Activated B cell treated with CpG ODN at 0.5 μM for 24 hours (primary cell): ENCODE results near the gene HLCS. TPM values are rescaled to one million over a fixed set of nuclear protein-coding genes. Genes with fewer than 3 reads are reported as not detected.

Experiments
- ATAC-seq: fragments of 200-7000 bp; cut with Tn5 transposase; one replicate; pipeline ENCODE4 v1.10.0; 2021; ENCODE audit warnings: low read depth, mild to moderate bottlenecking, moderate library complexity
- CTCF ChIA-PET: fragments of 350-600 bp; sonication (Branson Sonifier 250); formaldehyde crosslinking; loops from one replicate; lab custom pipeline; 2021; ENCODE audit warnings: antibody characterized with exemption; lab: Charles Lee
- POLR2A ChIA-PET: fragments of 350-600 bp; sonication (Branson Sonifier 250); formaldehyde crosslinking; loops from one replicate; lab custom pipeline; 2021; ENCODE audit warnings: antibody characterized with exemption; lab: Charles Lee
- DNase-seq: peaks from one replicate; pipeline ENCODE4 v3.0.0; 2022
- H3K27ac Mint-ChIP-seq: one replicate; pipeline ENCODE4 v1.8.0; 2020; ENCODE audit warnings: mixed read lengths
- H3K27me3 Mint-ChIP-seq: one replicate; pipeline ENCODE4 v1.8.0; 2021; ENCODE audit warnings: mixed read lengths
- H3K36me3 Mint-ChIP-seq: one replicate; pipeline ENCODE4 v1.8.0; 2021; ENCODE audit warnings: low read depth, mixed read lengths
- H3K4me1 Mint-ChIP-seq: one replicate; pipeline ENCODE4 v1.8.0; 2021; ENCODE audit warnings: mixed read lengths
- H3K4me3 Mint-ChIP-seq: one replicate; pipeline ENCODE4 v1.8.0; 2020; ENCODE audit warnings: mild to moderate bottlenecking, mixed read lengths
- H3K9me3 Mint-ChIP-seq: one replicate; pipeline ENCODE4 v1.8.0; 2020; ENCODE audit warnings: mixed read lengths
- CTCF ChIP-seq: fragments of 200-600 bp; IDR thresholded peaks from one replicate; pipeline ENCODE4 v1.8.0; 2022; ENCODE audit warnings: antibody characterized with exemption, mild to moderate bottlenecking
- intact Hi-C: fragments of 100-400 bp; cut with micrococcal nuclease; formaldehyde crosslinking; loops from one replicate; pipeline ENCODE4 v1.15.1; 2024
- total RNA-seq: library from RNA; stranded (reverse); gene quantifications from 2 replicates; pipeline ENCODE4 v1.2.3, GENCODE V29; 2022

Gene HLCS
- total RNA-seq, 1 donor from 2014 or later: 10.6 TPM

GRCh38 chr21:36790616-36791015 lies 175.9 kb downstream of the HLCS start:
- POLR2A ChIA-PET: no interaction called here
- CTCF ChIA-PET: no interaction called here
- Mint-ChIP-seq H3K4me3 (no peak overlapping the region), H3K36me3 (peaks cover 5% of the 10 kb centered on the region), H3K27me3 (no peaks in the 10 kb centered on the region), H3K27ac (no peak overlapping the region), H3K4me1 (no peaks in the 10 kb centered on the region), H3K9me3 (peaks cover 2% of the 10 kb centered on the region)
- intact Hi-C loops: no loop called here
- ATAC-seq (no peak), DNase-seq (no peak)
- no peak for TF ChIP-seq CTCF

- TF ChIP-seq CTCF: no peak
- DNase-seq: no peak
- ChIA-PET CTCF (no interaction called here), POLR2A (no interaction called here)
- Mint-ChIP-seq H3K36me3 (peaks cover 5% of the 10 kb centered on the region), H3K4me3 (no peak overlapping the region), H3K27ac (no peak overlapping the region), H3K9me3 (peaks cover 2% of the 10 kb centered on the region), H3K27me3 (no peaks in the 10 kb centered on the region), H3K4me1 (no peaks in the 10 kb centered on the region)
- intact Hi-C loops: no loop called here
- ATAC-seq: no peak
These were observed 178.3 kb downstream of the HLCS start for GRCh38 chr21:36788120-36788638.

GRCh38 chr21:36786186-36786585 lies 180.3 kb downstream of the HLCS start:
- no peaks in the 10 kb centered on the region for H3K4me1 Mint-ChIP-seq
- H3K4me3 Mint-ChIP-seq: no peak overlapping the region
- no peak overlapping the region for H3K27ac Mint-ChIP-seq
- DNase-seq (no peak), ATAC-seq (no peak)
- intact Hi-C loops: no loop called here
- peaks cover 2% of the 10 kb centered on the region for H3K9me3 Mint-ChIP-seq
- CTCF ChIA-PET: no interaction called here
- POLR2A ChIA-PET: no interaction called here
- TF ChIP-seq CTCF: no peak
- no peaks in the 10 kb centered on the region for H3K27me3 Mint-ChIP-seq
- peaks cover 3% of the 10 kb centered on the region for H3K36me3 Mint-ChIP-seq

GRCh38 chr21:36785615-36786014 lies 180.9 kb downstream of the HLCS start:
- Mint-ChIP-seq H3K9me3 (peaks cover 2% of the 10 kb centered on the region), H3K4me1 (no peaks in the 10 kb centered on the region), H3K4me3 (no peak overlapping the region), H3K27ac (no peak overlapping the region), H3K27me3 (no peaks in the 10 kb centered on the region), H3K36me3 (no peaks in the 10 kb centered on the region)
- TF ChIP-seq CTCF: no peak
- intact Hi-C loops: no loop called here
- DNase-seq (no peak), ATAC-seq (no peak)
- ChIA-PET POLR2A (no interaction called here), CTCF (no interaction called here)

GRCh38 chr21:36784947-36785346 lies 181.5 kb downstream of the HLCS start:
- no peak for DNase-seq
- no peaks in the 10 kb centered on the region for H3K36me3 Mint-ChIP-seq
- H3K9me3 Mint-ChIP-seq: peaks cover 2% of the 10 kb centered on the region
- H3K4me3 Mint-ChIP-seq: no peak overlapping the region
- intact Hi-C loops: no loop called here
- no peaks in the 10 kb centered on the region for H3K4me1 Mint-ChIP-seq
- no peak overlapping the region for H3K27ac Mint-ChIP-seq
- ATAC-seq: no peak
- POLR2A ChIA-PET: no interaction called here
- TF ChIP-seq CTCF: no peak
- H3K27me3 Mint-ChIP-seq: no peaks in the 10 kb centered on the region
- CTCF ChIA-PET: no interaction called here
